HG02973 (cell line): ENCODE measurements around the gene IGSF3.

Experiments
- ATAC-seq: cut with Tn5 transposase; IDR thresholded peaks from one replicate; pipeline ENCODE4 v1.9.1; 2021; ENCODE audit warnings: moderate library complexity; ENCODE audit not compliant: unreplicated experiment

The IGSF3 gene

GRCh38 chr1:116667575-116668105, at the start of gene IGSF3:
Gene IGSF3, minus strand, starts transcription at chr1:116667733. Its CDS starts 1,407 bp downstream, at chr1:116666326.
- peak; percentile 57 for ATAC-seq

GRCh38 chr1:116717318-116717717, 49.8 kb upstream of the IGSF3 start:
- no peak for ATAC-seq

- no peak for ATAC-seq
These were observed 48.9 kb upstream of the IGSF3 start for GRCh38 chr1:116716391-116716790.

- ATAC-seq: no peak
These were observed 45.9 kb upstream of the IGSF3 start for GRCh38 chr1:116713474-116713873.

GRCh38 chr1:116712510-116712909, 45.0 kb upstream of the IGSF3 start:
- no peak for ATAC-seq

- no peak for ATAC-seq
These were observed 43.8 kb upstream of the IGSF3 start for GRCh38 chr1:116711263-116711840.

- ATAC-seq: no peak
These were observed 43.1 kb upstream of the IGSF3 start for GRCh38 chr1:116710420-116711262.

- ATAC-seq: no peak
These were observed 42.2 kb upstream of the IGSF3 start for GRCh38 chr1:116709666-116710167.

GRCh38 chr1:116708255-116708900, 40.8 kb upstream of the IGSF3 start:
- ATAC-seq: no peak

GRCh38 chr1:116706841-116707240, 39.3 kb upstream of the IGSF3 start:
- no peak for ATAC-seq

GRCh38 chr1:116706123-116706522, 38.6 kb upstream of the IGSF3 start:
- no peak for ATAC-seq

- no peak for ATAC-seq
These were observed 36.7 kb upstream of the IGSF3 start for GRCh38 chr1:116704278-116704677.

GRCh38 chr1:116699605-116700004, 32.1 kb upstream of the IGSF3 start:
- ATAC-seq: no peak

- ATAC-seq: no peak
These were observed 30.7 kb upstream of the IGSF3 start for GRCh38 chr1:116698244-116698595.

- no peak for ATAC-seq
These were observed 30.2 kb upstream of the IGSF3 start for GRCh38 chr1:116697548-116698243.

- ATAC-seq: no peak
These were observed 27.0 kb upstream of the IGSF3 start for GRCh38 chr1:116694524-116694923.

GRCh38 chr1:116693759-116694480, 26.4 kb upstream of the IGSF3 start:
- ATAC-seq: no peak

- no peak for ATAC-seq
These were observed 25.3 kb upstream of the IGSF3 start for GRCh38 chr1:116692879-116693278.

- ATAC-seq: no peak
These were observed 23.4 kb upstream of the IGSF3 start for GRCh38 chr1:116690849-116691406.

GRCh38 chr1:116690396-116690848, 22.9 kb upstream of the IGSF3 start:
- ATAC-seq: no peak
